Jurkat, Clone E6-1 (cell line): ENCODE measurements around the gene TSHZ2.
"Not testable (repeated sequence)": the region's sequence is repeated elsewhere in the genome, so short reads cannot be mapped to it uniquely, and the experiment has no call there.

Experiments
- DNase-seq: peaks from one replicate; pipeline ENCODE4 v3.0.0-alpha.2; 2011; ENCODE audit warnings: low read depth, low spot score
- H3K4me3 ChIP-seq: 2 replicates; pipeline ENCODE4 v1.5.1; 2011; ENCODE audit warnings: mild to moderate bottlenecking, low read length, control low read depth, moderate library complexity

TSHZ2 gene

GRCh38 chr20:53504106-53504505, 531.9 kb downstream of the TSHZ2 start:
- DNase-seq, H3K4me3 ChIP-seq: not testable (repeated sequence)

- no peak overlapping the region for H3K4me3 ChIP-seq
- DNase-seq = no peak
Measured at GRCh38 chr20:53510262-53510661, 538.1 kb downstream of the TSHZ2 start.

- H3K4me3 ChIP-seq = no peak overlapping the region
- DNase-seq = no peak
Measured at GRCh38 chr20:53510704-53511103, 538.5 kb downstream of the TSHZ2 start.

- no peak overlapping the region for H3K4me3 ChIP-seq
Measured at GRCh38 chr20:53512076-53512475, 539.9 kb downstream of the TSHZ2 start.

GRCh38 chr20:53513168-53513488, 541.0 kb downstream of the TSHZ2 start:
- H3K4me3 ChIP-seq = no peak overlapping the region
- no peak for DNase-seq

More at GRCh38 chr20:53512076-53512475, 539.9 kb downstream of the TSHZ2 start:
- DNase-seq = no peak

GRCh38 chr20:53513489-53514298, 541.5 kb downstream of the TSHZ2 start:
- DNase-seq = no peak
- no peak overlapping the region for H3K4me3 ChIP-seq

GRCh38 chr20:53515749-53516148, 543.6 kb downstream of the TSHZ2 start:
- DNase-seq = no peak
- no peak overlapping the region for H3K4me3 ChIP-seq

- no peak for DNase-seq
- H3K4me3 ChIP-seq = no peak overlapping the region
Measured at GRCh38 chr20:53517146-53517545, 545.0 kb downstream of the TSHZ2 start.

GRCh38 chr20:53521421-53521820, 549.3 kb downstream of the TSHZ2 start:
- not testable (repeated sequence) for H3K4me3 ChIP-seq, DNase-seq

- no peak overlapping the region for H3K4me3 ChIP-seq
- DNase-seq = no peak
Measured at GRCh38 chr20:53522026-53522425, 549.9 kb downstream of the TSHZ2 start.

GRCh38 chr20:53522696-53523095, 550.5 kb downstream of the TSHZ2 start:
- no peak for DNase-seq
- H3K4me3 ChIP-seq = no peak overlapping the region

- not testable (repeated sequence) for H3K4me3 ChIP-seq, DNase-seq
Measured at GRCh38 chr20:53523615-53524014, 551.5 kb downstream of the TSHZ2 start.

- no peak for DNase-seq
Measured at GRCh38 chr20:53524589-53525312, 552.6 kb downstream of the TSHZ2 start.

GRCh38 chr20:53527196-53527595, 555.0 kb downstream of the TSHZ2 start:
- H3K4me3 ChIP-seq = no peak overlapping the region
- DNase-seq = no peak

More at GRCh38 chr20:53524589-53525312, 552.6 kb downstream of the TSHZ2 start:
- no peak overlapping the region for H3K4me3 ChIP-seq

GRCh38 chr20:53529658-53530057, 557.5 kb downstream of the TSHZ2 start:
- H3K4me3 ChIP-seq = no peak overlapping the region
- DNase-seq = no peak

GRCh38 chr20:53530440-53530839, 558.3 kb downstream of the TSHZ2 start:
- no peak overlapping the region for H3K4me3 ChIP-seq
- no peak for DNase-seq

GRCh38 chr20:53532654-53533312, 560.6 kb downstream of the TSHZ2 start:
- not testable (repeated sequence) for H3K4me3 ChIP-seq, DNase-seq

- DNase-seq = no peak
- H3K4me3 ChIP-seq = no peak overlapping the region
Measured at GRCh38 chr20:53533500-53533899, 561.3 kb downstream of the TSHZ2 start.

GRCh38 chr20:53534037-53534436, 561.9 kb downstream of the TSHZ2 start:
- DNase-seq = no peak
- no peak overlapping the region for H3K4me3 ChIP-seq

- no peak overlapping the region for H3K4me3 ChIP-seq
- DNase-seq = no peak
Measured at GRCh38 chr20:53535878-53536277, 563.7 kb downstream of the TSHZ2 start.
